Brain microvascular endothelial cell (primary cell): ENCODE results near the gene GCHFR.

Experiments
- DNase-seq: peaks from one replicate; pipeline ENCODE4 v3.0.0-alpha.2; 2020
- H3K27ac ChIP-seq: fragments of 250-450 bp; sonication (Bioruptor Pico); 2 replicates; pipeline ENCODE4 v1.5.1; 2020; ENCODE audit warnings: mild to moderate bottlenecking, moderate library complexity
- H3K27me3 ChIP-seq: fragments of 250-450 bp; sonication (Bioruptor Pico); replicated peaks from 2 replicates; pipeline ENCODE4 v1.5.1; 2020; ENCODE audit warnings: mild to moderate bottlenecking
- H3K36me3 ChIP-seq: fragments of 250-450 bp; sonication (Bioruptor Pico); replicated peaks from 2 replicates; pipeline ENCODE4 v1.5.1; 2020; ENCODE audit warnings: mild to moderate bottlenecking
- H3K4me3 ChIP-seq: 2 replicates; pipeline ENCODE4 v1.5.1; 2011; ENCODE audit warnings: low read depth, mild to moderate bottlenecking, control low read depth, low read length, moderate library complexity
- CTCF ChIP-seq: IDR thresholded peaks from 2 replicates; pipeline ENCODE4 v1.5.1; 2011; ENCODE audit warnings: low read depth, mild to moderate bottlenecking, moderate library complexity, low read length, control low read depth, inconsistent platforms; ENCODE audit errors: missing control alignments
- in situ Hi-C: cut with HindIII; loops from 2 replicates; pipeline ENCODE4 v1.10.0; 2017; ENCODE audit warnings: low sequenced_read_pairs, low pct_ligation_motif_present

Gene GCHFR

GRCh38 chr15:40815042-40815698, 51.3 kb downstream of the GCHFR start:
- no peak for DNase-seq
- peaks cover 9% of the 10 kb centered on the region for H3K36me3 ChIP-seq
- no peak overlapping the region for H3K4me3 ChIP-seq
- in situ Hi-C loops = no loop called here
- no peaks in the 10 kb centered on the region for H3K27me3 ChIP-seq
- no peak for TF ChIP-seq CTCF
- H3K27ac ChIP-seq = no peak overlapping the region
